HG02943 (cell line): ENCODE results near the gene PLPP3.
"Not testable (repeated sequence)": the region's sequence is repeated elsewhere in the genome, so short reads cannot be mapped to it uniquely, and the experiment has no call there.

Source experiments
- ATAC-seq: cut with Tn5 transposase; IDR thresholded peaks from one replicate; pipeline ENCODE4 v1.9.1; 2021; ENCODE audit warnings: mild to moderate bottlenecking, low read depth, moderate library complexity; ENCODE audit not compliant: unreplicated experiment

PLPP3 gene

GRCh38 chr1:56578963-56579875 lies at the start of gene PLPP3:
Gene PLPP3 (minus strand): TSS chr1:56579563. CDS start chr1:56579016, 547 bp downstream.
- ATAC-seq = no peak

- ATAC-seq = no peak
Measured at GRCh38 chr1:56627636-56628039, 48.3 kb upstream of the PLPP3 start.

- no peak for ATAC-seq
Measured at GRCh38 chr1:56627019-56627635, 47.8 kb upstream of the PLPP3 start.

GRCh38 chr1:56626546-56626945 lies 47.2 kb upstream of the PLPP3 start:
- no peak for ATAC-seq

- ATAC-seq = no peak
Measured at GRCh38 chr1:56625819-56626440, 46.6 kb upstream of the PLPP3 start.

GRCh38 chr1:56617141-56617540 lies 37.8 kb upstream of the PLPP3 start:
- no peak for ATAC-seq

- not testable (repeated sequence) for ATAC-seq
Measured at GRCh38 chr1:56610770-56611169, 31.4 kb upstream of the PLPP3 start.

- ATAC-seq = not testable (repeated sequence)
Measured at GRCh38 chr1:56610097-56610496, 30.7 kb upstream of the PLPP3 start.

GRCh38 chr1:56595397-56596191 lies 16.2 kb upstream of the PLPP3 start:
- ATAC-seq = not testable (repeated sequence)

GRCh38 chr1:56591909-56592308 lies 12.5 kb upstream of the PLPP3 start:
- ATAC-seq = no peak

GRCh38 chr1:56590520-56591011 lies 11.2 kb upstream of the PLPP3 start:
- no peak for ATAC-seq

- ATAC-seq = no peak
Measured at GRCh38 chr1:56589369-56589768, 10.0 kb upstream of the PLPP3 start.

- ATAC-seq = no peak
Measured at GRCh38 chr1:56586502-56586901, 7.1 kb upstream of the PLPP3 start.

GRCh38 chr1:56585985-56586384 lies 6.6 kb upstream of the PLPP3 start:
- no peak for ATAC-seq

GRCh38 chr1:56584910-56585528 lies 5.7 kb upstream of the PLPP3 start:
- no peak for ATAC-seq

GRCh38 chr1:56583957-56584468 lies 4.7 kb upstream of the PLPP3 start:
- no peak for ATAC-seq

- ATAC-seq = no peak
Measured at GRCh38 chr1:56580771-56581170, 1.4 kb upstream of the PLPP3 start.

GRCh38 chr1:56578138-56578962 lies 1.0 kb downstream of the PLPP3 start:
- no peak for ATAC-seq
